ENCODE data around the gene GOLT1A.

DNA sequence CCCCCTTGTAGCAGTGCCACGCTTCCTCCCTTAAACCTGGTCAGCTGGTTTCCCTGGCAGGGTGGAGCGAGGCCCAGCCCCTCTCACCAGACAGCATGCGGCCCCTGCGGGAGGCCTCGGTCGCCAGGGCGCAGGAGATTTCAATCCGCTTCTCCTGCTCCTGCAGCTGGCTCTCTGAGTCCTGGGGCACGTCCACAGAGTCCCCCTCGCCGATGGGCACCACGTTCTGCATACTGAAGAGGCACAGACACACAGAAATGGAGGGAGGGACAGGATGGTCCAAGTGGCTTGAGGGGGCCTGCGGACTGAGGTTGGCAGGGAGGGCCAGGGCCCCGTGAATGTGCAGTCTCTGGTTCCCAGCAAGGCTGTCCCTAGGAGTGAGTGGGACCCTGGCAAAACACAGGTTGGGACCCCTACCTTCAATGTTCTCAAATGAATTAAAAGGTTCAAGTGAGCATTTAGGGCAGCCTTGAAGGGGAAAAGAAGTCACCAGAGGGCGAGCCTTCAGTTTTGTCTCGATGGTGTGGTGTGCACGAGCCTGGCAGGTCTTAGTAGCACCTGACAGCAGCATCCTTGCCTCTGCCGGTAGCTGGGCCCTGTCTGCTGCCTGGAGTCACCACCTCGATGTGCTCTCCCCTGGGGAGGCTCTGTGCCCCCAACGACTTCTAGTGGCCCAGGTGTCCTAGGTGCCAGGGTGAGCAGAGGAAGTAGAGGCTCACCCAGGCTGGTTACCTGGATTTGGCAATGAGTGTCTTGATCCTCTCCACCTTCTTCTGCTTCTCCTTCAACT, 14.4 kb upstream of the GOLT1A start:
- TF ChIP-seq, protein P1, sequence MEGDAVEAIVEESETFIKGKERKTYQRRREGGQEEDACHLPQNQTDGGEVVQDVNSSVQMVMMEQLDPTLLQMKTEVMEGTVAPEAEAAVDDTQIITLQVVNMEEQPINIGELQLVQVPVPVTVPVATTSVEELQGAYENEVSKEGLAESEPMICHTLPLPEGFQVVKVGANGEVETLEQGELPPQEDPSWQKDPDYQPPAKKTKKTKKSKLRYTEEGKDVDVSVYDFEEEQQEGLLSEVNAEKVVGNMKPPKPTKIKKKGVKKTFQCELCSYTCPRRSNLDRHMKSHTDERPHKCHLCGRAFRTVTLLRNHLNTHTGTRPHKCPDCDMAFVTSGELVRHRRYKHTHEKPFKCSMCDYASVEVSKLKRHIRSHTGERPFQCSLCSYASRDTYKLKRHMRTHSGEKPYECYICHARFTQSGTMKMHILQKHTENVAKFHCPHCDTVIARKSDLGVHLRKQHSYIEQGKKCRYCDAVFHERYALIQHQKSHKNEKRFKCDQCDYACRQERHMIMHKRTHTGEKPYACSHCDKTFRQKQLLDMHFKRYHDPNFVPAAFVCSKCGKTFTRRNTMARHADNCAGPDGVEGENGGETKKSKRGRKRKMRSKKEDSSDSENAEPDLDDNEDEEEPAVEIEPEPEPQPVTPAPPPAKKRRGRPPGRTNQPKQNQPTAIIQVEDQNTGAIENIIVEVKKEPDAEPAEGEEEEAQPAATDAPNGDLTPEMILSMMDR (IDR thresholded peaks at IDR 0.05): no peak
- TF ChIP-seq EZH2 (IDR thresholded peaks at IDR 0.05; ENCODE audit: borderline replicate concordance, insufficient read depth, low read depth, low read length, poor library complexity, severe bottlenecking): no peak
